RWPE2 (cell line): Measurements from ENCODE around the gene DNAJB2.
"Not testable (repeated sequence)": the region's sequence is repeated elsewhere in the genome, so short reads cannot be mapped to it uniquely, and the experiment has no call there.

Source experiments
- ATAC-seq: fragments of 200-7000 bp; cut with Tn5 transposase; 3 replicates; pipeline ENCODE4 v1.9.1; 2021; ENCODE audit warnings: low read depth
- DNase-seq: peaks from one replicate; pipeline ENCODE4 v3.0.0-alpha.2; 2020; ENCODE audit warnings: low spot score
- H3K27ac ChIP-seq: fragments of 450-650 bp; 2 replicates; pipeline ENCODE4 v1.5.1; 2017; ENCODE audit warnings: mild to moderate bottlenecking; ENCODE audit not compliant: poor library complexity, severe bottlenecking
- H3K27me3 ChIP-seq: fragments of 250-450 bp; sonication (Bioruptor Pico); 2 replicates; pipeline ENCODE4 v1.5.1; 2021; ENCODE audit warnings: mild to moderate bottlenecking, moderate library complexity; ENCODE audit not compliant: insufficient read depth, poor library complexity, severe bottlenecking
- H3K36me3 ChIP-seq: fragments of 250-450 bp; sonication (Bioruptor Pico); 2 replicates; pipeline ENCODE4 v1.5.1; 2020; ENCODE audit warnings: low read depth, mild to moderate bottlenecking, moderate library complexity
- H3K4me1 ChIP-seq: fragments of 250-450 bp; sonication (Bioruptor Pico); 2 replicates; pipeline ENCODE4 v1.5.1; 2021; ENCODE audit warnings: mild to moderate bottlenecking, moderate library complexity; ENCODE audit not compliant: insufficient read depth, poor library complexity, severe bottlenecking
- H3K4me3 ChIP-seq: fragments of 250-450 bp; sonication (Bioruptor Pico); 2 replicates; pipeline ENCODE4 v1.5.1; 2021; ENCODE audit warnings: mild to moderate bottlenecking, moderate library complexity; ENCODE audit not compliant: severe bottlenecking
- H3K9me3 ChIP-seq: fragments of 250-450 bp; sonication (Bioruptor Pico); 2 replicates; pipeline ENCODE4 v1.5.1; 2021; ENCODE audit warnings: mild to moderate bottlenecking, moderate library complexity; ENCODE audit not compliant: severe bottlenecking
- TF ChIP-seq, protein P1 (sequence below): fragments of 450-650 bp; IDR thresholded peaks from one replicate; pipeline ENCODE4 v1.5.1; 2017; ENCODE audit warnings: mild to moderate bottlenecking, moderate library complexity; ENCODE audit not compliant: poor library complexity, severe bottlenecking

The DNAJB2 gene

DNA sequence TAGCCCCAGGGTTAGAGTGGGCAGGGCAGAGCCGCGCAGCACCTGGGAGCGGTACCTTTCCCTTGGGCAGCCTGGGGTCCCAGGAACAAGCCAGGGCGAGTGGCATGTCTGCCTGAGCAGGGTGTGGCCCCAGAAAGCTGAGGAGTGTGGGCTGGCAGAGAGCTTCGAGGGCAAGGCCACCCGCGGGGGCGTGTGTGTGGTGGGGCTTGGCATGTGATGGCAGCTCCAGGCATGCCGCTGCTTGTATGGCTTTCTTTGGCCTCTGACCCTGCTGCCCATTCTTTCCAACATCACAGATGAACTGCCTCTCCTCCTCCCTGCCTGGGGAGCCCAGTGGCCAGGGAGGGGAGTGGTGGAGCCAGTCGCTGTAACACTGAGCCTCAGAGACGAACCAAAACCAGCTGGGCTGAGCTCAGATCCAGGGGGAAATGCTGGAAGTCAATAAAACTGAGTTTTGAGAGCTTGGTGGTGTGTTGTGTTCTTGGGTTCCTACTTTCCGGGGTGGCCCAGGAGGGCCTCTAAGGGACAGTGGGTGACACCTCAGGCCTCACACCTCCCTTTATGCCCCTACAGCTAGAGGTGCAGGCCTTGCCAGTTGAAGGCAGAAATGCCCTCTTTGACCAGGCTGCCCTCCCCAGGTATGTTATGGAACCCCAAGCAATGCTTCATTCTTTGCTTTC lies 7.4 kb downstream of the DNAJB2 start:
- H3K27me3 ChIP-seq: no peaks in the 10 kb centered on the region
- H3K27ac ChIP-seq: peak overlapping the region; percentile 79
- ATAC-seq: peak; percentile 66
- peaks cover 27% of the 10 kb centered on the region for H3K4me1 ChIP-seq
- H3K36me3 ChIP-seq: peaks cover 22% of the 10 kb centered on the region
- DNase-seq: peak; percentile 93
- no peaks in the 10 kb centered on the region for H3K9me3 ChIP-seq
- TF ChIP-seq, protein P1, sequence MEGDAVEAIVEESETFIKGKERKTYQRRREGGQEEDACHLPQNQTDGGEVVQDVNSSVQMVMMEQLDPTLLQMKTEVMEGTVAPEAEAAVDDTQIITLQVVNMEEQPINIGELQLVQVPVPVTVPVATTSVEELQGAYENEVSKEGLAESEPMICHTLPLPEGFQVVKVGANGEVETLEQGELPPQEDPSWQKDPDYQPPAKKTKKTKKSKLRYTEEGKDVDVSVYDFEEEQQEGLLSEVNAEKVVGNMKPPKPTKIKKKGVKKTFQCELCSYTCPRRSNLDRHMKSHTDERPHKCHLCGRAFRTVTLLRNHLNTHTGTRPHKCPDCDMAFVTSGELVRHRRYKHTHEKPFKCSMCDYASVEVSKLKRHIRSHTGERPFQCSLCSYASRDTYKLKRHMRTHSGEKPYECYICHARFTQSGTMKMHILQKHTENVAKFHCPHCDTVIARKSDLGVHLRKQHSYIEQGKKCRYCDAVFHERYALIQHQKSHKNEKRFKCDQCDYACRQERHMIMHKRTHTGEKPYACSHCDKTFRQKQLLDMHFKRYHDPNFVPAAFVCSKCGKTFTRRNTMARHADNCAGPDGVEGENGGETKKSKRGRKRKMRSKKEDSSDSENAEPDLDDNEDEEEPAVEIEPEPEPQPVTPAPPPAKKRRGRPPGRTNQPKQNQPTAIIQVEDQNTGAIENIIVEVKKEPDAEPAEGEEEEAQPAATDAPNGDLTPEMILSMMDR: peak; percentile 16
- no peak overlapping the region for H3K4me3 ChIP-seq

DNA sequence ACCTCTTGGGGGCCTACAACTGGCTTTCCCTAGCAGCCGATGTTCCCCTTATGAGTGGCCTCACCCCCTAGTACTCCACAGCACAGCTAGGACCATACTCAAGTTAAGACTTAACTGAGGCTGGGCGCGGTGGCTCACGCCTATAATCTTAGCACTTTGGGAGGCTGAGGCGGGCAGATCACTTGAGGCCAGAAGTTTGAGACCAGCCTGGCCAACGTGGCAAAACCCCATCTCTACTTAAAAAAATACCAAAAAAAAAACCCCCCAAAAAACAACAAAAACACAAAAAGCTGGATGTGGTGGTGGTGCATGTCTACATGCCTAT lies 7.9 kb downstream of the DNAJB2 start:
- H3K4me1 ChIP-seq: peaks cover 27% of the 10 kb centered on the region
- H3K36me3 ChIP-seq: peaks cover 17% of the 10 kb centered on the region
- H3K27ac ChIP-seq: peak overlapping the region; percentile 79
- not testable (repeated sequence) for H3K9me3 ChIP-seq, H3K4me3 ChIP-seq, H3K27me3 ChIP-seq, ATAC-seq, DNase-seq

DNA sequence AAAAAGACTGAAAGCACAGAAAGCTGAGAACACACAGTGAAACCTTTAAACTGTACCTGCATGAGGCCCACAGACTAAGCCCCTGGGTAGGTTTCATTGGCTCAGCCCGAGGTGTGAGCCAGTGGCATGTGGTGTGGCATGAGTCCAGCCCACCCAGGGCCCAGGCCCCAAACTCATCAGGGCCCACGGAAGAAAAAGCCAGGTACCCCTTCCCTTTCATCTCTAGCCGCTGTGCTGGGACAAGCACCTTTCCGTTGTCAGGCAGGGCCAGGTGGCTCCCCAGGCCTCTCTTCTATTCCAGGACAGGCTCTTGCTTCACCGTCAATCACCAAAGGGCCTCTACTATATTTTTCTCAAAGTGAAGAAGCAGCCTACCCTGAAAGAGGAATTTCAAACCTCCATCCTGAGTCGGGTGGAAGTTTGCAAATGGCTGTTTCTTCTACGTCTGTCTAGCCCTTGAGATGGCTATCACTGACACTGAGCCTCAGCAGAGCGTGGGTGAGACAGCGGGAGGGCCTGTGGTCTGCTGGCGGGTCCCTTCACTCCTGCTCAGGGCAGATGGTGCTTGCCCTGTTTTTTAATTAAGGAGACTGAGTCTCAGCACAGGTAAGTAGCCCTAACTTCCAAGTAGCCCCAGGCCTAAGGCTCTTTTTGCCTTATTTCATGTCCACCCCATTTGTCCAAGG lies 8.6 kb downstream of the DNAJB2 start:
- H3K36me3 ChIP-seq: peaks cover 13% of the 10 kb centered on the region
- H3K4me3 ChIP-seq: no peak overlapping the region
- TF ChIP-seq, protein P1: no peak
- ATAC-seq: no peak
- peaks cover 27% of the 10 kb centered on the region for H3K4me1 ChIP-seq
- H3K27me3 ChIP-seq: no peaks in the 10 kb centered on the region
- peak overlapping the region; percentile 79 for H3K27ac ChIP-seq
- no peaks in the 10 kb centered on the region for H3K9me3 ChIP-seq
- no peak for DNase-seq

DNA sequence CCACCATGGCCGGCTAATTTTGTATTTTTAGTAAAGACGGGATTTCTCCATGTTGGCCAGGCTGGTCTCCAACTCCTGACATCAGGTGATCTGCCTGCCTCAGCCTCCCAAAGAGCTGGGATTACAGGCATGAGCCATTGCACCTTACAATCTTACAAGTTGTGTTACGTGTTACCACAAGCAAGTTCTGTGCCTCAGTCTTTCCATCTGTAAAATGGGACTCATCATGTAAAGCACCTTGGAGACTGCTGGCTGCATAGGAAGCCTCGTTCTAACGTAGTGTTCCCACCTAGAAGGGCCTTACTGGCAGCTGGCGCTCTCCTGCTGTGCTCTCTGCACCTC lies 10.0 kb downstream of the DNAJB2 start:
- ATAC-seq: no peak
- H3K36me3 ChIP-seq: peaks cover 13% of the 10 kb centered on the region

DNA sequence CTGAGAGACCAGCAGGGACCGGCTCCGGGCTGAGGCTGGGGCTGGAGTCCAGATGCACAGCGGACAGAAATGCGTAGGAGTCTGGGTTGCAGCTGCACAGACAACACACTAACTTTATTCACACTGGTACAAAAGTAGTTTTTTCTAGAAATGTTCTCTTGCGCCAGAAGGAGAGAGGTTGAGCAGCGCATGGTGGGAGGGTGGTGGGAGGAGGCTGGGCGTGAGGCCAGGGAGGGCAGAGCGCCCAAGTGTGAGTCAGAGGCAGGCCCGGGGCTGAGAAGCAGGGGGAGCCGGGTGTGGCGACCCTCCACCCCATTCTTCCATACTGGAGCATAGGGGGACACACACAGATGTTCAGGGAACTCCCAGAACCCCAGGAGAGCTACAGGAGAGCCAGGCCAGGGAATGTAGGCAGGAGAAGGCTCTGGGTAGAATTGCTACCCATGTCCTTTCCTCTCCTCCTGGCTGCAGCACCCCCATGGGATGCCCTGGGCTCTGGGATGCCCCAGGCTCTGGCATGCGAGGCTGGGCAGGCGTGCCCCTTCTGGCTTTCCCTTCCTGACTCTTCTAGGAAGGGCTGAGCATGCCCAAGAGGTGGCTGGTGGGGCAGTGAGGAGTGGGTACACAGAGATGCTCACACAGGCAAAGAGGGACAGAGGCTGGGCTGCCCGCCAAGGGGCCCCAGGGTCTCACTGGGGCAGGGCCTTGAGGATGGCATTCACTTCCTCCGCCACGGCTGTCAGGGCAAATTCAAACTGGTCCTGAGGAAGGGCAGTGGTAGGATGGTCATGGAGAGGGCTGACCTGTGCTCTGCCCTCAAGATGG lies 10.6 kb downstream of the DNAJB2 start:
- TF ChIP-seq, protein P1: no peak
- Histone ChIP-seq H3K27me3 (no peaks in the 10 kb centered on the region), H3K36me3 (peaks cover 8% of the 10 kb centered on the region), H3K4me1 (peaks cover 27% of the 10 kb centered on the region), H3K27ac (peak overlapping the region; percentile 79), H3K4me3 (no peak overlapping the region), H3K9me3 (no peaks in the 10 kb centered on the region)
- DNase-seq (peak; percentile 81), ATAC-seq (peak; percentile 53)

More for the DNA sequence above, 10.0 kb downstream of the DNAJB2 start:
- H3K27ac ChIP-seq: peak overlapping the region; percentile 79
- no peak for DNase-seq
- no peaks in the 10 kb centered on the region for H3K27me3 ChIP-seq
- peaks cover 27% of the 10 kb centered on the region for H3K4me1 ChIP-seq
- TF ChIP-seq, protein P1: no peak
- H3K4me3 ChIP-seq: no peak overlapping the region
- no peaks in the 10 kb centered on the region for H3K9me3 ChIP-seq
